GM21723 (cell line): ENCODE measurements around the gene CCDC8.
"Not testable (repeated sequence)": the region's sequence is repeated elsewhere in the genome, so short reads cannot be mapped to it uniquely, and the experiment has no call there.

ENCODE experiments used
- ATAC-seq: cut with Tn5 transposase; IDR thresholded peaks from one replicate; pipeline ENCODE4 v1.9.1; 2021; ENCODE audit warnings: mild to moderate bottlenecking, moderate library complexity; ENCODE audit not compliant: unreplicated experiment

Gene CCDC8

DNA sequence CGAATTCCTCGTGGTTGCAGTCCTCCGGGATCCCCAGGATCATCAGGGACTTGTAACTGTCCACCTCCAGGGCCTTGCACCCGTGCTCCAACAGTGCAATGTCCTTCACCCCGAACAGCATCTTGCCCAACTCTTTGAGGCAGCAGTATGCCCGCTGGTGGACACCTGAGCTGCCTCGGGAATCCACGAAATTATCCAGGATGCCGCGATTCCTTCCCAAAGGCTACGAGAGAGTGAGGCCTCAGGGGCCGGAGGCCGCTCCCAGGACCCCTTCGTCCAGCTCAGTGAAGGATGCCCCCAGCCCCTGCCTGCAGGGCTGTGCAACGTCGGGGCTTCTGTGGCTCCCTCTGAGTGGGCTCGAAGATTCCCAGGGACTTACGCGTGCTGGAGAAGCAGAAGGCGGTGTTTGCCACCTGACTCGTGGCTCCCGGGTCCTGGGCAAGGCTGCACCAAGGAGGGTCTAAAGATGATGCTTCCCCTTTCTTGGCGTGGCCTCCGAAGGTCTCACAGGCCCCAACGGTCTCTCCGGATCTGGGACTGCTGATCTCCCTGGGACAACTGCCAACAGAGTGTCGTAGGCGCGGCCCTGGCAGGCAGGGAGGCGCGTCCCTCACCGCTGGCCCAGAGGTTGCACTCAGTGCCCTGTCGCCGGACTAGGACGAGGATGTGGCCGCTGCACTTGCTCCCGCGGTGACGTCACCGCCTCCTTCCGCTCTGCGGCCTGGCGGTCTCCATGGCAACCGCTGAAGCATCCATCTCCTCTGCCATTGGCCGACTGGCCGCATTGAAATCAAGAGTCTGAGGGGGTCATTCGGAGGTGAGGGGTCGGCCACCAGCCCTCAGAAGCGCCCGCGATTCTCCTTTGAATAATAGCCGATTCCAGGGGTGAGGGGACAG is 15.1 kb upstream of the CCDC8 start, which contains the start of gene PNMA8C:
Gene PNMA8C (minus strand): TSS at position 698 of the 897 bp plus-strand sequence. CDS start 577 bp downstream, at position 121.
- ATAC-seq, result no peak

DNA sequence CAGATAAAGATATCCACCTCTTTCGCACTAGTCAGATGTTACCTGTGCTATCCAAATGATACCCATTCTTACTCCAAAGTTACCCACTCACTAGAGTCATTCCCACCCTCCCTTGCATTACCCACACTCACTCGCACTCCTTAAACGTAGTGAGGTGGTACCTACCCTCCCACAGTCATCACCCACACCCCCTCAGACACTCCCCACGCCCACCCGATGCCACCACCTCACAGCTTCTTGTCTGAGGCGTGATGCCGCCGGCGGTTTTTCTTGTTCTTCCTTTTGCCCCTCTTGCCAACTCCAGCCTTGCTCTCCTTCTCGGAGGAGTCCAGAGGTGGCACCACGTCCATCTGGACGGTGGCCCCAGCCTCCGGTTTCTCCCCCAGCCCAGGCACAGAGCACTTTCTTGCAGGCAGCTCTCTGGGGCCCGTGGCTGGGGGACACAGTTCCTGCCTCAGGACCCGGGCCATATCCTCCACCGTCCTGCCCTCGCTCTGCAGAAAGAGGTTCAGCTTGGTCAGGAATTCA is 14.2 kb upstream of the CCDC8 start:
- no peak for ATAC-seq

DNA sequence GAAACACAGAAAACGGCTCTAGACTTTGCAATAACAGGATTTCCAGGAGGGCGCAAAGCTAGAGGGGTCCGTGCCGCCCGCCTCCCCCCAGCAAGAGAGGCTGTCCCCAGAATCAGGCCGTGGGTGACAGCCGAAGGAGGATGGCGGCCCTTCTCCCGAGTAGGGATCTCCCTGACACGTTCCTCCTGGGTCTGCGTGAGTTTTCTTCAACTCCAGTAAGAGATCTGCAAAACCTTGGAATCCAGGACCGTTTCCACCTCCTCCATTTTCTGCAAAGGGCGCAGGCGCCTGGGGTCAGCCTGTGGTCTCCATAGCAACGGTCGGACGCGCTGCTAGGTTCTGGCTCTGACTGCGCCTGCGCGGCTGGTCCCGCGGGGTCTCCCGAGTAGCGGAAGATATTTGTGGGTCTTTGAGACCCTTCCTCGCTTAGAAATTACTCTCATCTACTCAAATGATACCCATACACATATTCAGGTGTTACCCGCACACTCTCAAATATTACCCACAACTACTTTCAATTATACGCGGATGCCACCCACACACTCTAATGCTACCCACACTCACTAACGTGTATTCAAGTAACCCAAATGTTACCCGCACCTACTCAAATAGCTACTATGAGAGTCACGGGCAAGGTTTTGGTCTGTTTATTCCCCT is 13.3 kb upstream of the CCDC8 start:
- no peak for ATAC-seq

DNA sequence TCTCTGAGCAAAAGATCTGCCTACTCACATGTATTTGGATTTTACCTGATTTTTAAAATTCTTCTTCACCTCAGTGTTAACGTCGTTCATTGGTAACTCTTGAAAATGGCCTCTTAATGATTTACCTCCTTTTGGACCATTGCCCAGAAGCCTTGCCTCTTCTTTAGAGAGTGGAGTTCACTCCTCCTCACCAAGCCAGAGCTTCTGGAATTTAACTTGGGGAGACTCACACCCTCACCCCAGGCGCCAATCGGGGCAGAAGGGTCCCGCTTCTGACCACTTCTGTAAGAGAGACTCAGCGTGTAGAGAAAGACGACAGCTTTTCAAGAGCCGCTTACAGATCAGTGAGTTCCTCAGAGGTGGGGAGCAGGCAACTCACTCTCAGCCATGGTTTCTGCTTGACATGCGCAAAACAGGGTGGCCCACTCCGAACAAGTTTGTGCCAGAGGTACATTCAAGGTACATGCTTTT is 12.7 kb upstream of the CCDC8 start:
- ATAC-seq, result no peak

DNA sequence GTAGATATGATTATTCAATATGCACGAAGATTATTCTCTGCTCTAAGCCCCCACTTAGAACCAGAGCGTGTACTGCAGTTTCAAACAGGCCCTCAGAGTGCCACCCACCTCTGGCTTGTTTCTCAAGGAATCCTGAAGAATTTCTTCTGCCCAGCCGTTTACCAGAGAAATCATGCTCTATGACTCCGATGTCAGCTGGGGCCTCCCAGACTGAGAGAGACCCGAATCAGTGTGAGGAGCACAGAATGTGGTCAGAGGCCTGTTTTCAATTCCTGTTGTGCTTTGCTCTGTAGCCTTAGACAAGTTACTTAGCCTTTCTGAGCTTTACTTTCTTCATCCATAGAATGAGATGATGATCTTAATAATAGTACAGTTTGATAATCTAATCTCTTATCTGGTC is 9.8 kb upstream of the CCDC8 start:
- ATAC-seq, result no peak

DNA sequence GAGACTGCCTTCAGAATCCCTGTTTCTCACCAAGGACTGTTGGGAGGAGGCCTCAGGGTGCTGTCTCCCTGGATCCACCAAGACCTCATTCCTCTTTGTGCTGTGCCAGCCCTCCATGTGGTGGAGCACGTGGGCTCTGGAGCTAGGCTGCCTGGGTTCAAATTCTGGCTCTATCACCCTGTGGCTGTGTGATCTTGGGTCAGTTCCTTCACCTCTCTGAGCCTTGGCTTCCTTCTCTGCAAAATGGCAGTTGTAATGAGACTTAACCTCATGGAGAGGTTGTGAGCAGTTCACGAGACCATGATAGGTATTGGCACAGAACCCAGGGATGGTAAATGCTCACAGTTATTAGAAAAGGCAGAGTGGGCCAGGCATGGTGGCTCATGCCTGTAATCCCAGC is 9.0 kb upstream of the CCDC8 start:
- ATAC-seq, result no peak

DNA sequence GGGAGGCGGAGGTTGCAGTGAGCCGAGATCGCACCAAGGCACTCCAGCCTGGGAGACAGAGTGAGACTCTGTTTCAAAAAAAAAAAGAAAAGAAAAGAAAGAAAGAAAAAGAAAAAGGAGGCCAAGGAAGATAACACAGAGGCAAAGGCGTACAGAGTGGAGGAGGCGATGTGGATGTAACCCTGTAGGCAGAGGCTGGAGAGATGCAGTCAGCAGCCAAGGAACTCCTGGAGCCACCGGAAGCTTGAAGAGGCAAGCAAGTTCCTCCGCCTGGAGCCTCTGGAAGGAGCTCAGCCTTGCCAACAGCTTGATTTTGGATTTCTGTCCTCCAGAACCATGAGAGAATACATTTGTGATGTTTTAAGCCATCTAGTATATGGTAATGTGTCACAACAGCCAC is 6.7 kb upstream of the CCDC8 start:
- no peak for ATAC-seq

DNA sequence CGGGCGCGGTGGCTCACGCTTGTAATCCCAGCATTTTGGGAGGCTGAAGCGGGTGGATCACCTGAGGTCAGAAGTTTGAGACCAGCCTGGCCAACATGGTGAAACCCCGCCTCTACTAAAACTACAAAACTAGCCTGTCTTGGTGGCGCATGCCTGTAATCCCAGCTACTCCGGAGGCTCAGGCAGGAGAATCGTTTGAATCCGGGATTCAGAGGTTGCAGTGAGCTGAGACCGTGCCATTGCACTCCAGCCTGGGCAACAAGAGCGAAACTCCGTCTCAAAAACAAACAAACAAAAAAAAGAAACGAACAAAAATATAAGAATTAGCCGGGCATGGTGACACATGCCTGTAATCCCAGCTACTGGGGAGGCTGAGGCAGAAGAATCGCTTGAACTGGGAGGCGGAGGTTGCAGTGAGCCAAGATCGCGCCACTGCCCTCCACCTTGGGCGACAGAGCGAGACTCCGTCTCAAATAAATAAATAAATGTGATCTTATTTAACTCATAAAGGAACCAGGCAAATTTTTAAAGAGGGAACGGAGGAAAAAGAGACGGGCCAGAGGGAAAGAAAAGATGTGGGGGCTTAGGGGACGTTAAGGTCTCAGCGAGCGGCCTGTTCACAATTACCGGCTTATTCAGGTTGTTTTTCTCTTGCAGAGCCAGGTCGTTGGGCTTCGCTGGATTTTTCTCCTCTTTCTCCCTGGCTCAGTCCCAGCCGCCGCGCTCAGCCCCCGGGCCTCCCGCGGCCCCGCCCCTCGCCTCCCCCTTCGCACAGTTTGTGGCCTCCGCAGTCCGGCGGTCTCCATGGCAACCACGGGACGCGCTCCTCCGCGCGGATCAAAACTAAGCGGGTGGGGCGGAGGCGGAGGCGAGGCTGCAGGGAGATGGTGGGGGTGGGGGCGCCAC is 2.7 kb upstream of the CCDC8 start:
- ATAC-seq, result not testable (repeated sequence)

DNA sequence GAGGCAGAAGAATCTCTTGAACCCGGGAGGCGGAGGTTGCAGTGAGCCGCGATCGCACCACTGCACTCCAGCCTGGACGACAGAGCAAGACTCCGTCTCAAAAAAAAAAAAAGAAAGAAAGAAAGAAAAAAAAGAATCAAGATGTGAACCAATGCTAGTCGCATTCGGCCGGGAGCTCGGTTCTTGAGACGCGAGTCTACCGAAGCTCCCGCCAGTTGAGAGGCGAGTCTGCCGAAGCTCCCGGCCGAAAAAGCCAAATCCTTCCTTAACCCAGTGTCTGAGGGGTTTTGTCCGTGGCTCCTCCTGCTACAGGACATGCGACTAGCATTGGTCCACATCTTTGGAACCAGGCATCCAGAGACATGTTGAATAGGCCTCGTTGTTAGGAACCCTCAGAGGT is 1.5 kb upstream of the CCDC8 start:
- ATAC-seq, result not testable (repeated sequence)

DNA sequence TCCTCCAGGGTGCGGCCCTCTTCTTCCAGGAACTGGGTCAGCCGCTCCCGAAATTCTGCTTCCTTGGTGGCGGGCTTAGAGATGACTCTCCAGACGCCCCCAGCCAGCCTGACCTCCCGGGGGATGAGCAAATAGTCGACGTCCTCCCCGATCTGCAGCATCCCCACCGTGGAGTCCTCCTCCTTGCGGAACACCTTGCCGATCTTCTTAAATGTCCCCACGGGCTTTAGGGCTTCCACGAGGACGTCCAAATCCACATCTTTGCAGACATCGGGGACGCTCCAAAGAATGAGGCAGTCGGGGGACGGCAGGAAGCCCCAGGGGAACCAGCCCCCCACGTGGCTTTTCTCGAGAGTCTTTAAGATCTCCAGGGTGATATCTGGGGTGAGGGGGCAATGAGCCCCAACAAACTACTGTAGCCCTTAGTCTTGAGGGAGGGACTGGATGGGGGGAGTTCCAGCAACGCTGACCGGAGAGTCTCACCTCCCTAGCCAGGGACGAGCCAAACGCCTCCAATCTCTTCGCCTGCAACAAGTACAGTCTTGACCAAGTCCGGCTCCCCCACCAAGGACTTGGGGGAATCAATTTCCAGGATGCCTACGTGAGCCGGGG is 608 bp downstream of the CCDC8 start:
- no peak for ATAC-seq

DNA sequence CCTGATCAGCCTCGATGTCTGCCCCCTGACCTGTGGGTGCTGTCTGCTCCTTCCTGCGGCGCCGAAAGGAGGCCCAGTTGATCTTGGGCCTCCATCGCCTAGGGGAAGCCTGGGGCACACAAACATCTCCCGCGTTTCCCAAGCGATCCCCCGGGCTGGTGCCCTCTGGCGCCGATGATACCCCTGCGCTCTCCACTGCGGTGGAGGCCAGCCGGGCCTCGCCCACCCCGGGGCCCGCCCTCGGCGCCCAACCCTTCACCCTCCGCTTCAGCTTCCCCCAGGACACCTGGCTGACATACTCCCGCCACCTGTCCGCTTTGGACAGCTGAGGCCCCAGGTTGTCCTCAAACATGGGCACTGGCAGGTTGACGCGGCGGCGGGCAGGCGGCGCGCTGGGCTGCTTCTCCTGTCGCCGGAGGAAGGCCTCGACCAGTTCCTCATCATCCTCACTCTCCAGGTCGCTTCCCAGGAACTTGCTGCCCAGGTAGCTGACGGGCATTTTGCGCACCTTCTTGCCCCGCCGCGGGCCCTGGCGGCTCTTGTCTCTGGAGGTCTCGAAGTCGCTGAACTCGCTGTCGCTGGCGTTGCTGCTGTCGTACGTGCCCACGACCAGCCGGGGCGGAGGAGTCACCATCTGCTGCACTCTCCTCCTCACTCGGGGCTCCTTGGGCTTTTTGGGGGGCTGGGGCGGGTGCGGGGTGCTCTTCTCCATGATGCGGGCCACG is 1.3 kb downstream of the CCDC8 start:
- no peak for ATAC-seq

DNA sequence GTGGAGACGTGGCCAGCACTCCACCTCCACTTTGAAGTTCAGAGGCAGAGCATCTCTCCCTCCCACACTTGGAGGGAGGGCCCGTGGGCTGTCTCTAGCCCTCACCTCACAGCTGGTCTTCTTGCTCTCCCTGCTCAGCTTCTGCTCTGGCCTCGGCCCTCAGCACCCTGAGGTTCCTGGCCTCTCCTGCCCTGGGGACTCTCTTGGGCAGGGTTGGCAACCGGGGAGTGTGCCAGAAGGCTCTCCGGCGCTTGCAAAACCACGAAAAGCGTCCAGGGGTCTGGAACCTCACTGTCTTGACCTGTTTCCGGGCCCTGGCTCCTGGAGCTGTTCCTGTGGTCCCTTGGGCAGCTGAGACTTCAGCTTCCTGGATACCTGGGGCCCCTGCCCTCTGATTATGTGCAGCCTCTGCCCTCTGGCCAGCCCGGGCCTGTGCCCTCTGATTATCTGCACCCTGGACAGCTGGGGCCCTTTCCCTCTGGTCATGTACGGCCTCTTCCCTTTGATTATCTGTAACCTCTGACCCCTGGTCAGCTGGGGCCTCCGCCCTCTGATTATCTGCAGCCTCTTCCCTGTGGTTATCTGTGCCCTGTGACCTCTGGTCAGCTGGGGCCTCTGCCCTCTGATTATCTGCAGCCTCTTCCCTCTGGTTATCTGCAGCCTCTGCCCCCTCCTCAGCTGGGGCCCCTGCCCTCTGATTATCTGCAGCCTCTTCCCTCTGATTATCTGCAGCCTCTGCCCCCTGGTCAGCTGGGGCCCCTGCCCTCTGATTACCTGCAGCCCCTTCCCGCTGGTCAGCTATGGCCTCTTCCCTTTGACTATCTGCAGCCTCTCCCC is 2.1 kb downstream of the CCDC8 start:
- ATAC-seq, result no peak

DNA sequence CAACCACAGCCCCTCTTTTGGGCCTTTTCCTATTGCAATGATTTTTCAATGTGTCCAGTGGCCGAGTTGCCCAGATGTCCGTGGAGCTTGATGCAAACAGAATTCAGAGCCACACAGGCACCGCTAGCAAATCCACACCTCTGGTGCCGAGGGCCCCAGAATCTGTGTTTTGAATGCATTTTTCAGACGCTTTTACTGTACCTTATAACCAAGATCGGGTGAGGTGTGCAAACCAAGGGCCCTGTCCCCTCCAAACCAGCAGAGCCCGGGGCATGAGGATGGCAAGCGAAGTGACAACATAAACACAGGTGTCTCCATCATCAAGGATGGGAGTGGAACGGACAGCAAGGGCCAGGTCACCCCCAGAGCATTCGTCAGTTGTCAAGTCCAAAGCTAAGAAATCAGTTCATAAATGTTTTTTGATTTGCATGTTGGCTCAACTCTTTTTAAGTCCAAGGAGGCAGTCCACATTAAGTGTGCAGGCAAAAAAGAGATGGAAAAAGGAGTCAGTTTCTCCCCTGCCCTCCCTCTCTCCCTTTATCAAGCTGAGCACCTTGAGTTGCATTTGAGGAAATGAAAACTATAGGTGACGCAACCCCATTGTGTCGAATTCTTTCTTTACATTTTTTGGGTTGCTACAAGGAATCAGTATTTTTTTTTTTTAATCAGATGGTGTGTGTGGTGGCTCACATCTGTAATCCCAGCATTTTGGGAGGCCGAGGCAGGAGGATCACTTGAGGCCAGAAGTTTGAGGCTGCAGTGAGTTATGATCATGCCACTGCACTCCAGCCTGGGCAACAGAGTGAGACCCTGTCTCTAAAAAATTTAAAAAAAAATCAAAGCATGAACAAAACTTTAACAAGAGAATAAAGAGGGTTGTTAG is 2.9 kb downstream of the CCDC8 start:
- no peak for ATAC-seq

DNA sequence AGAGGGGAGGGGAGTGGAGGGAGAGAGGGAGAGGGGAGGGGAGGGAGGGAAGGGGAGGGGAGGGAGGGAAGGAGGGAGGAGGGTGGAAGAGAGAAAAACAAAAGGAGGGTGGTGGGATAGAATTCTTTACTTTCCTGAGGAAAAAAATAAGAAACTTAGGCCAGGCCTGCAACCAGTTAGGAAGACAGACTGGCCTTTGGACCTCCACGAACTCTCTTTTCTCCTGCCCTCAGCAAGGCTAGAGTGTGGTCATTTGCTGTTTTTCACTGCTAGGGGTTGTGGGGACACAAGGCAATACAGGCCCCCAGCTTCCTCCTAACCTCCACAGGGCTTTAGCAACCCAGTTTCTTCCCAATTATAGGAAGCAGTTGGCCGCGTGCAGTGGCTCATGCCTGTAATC is 4.2 kb downstream of the CCDC8 start:
- ATAC-seq, result no peak

DNA sequence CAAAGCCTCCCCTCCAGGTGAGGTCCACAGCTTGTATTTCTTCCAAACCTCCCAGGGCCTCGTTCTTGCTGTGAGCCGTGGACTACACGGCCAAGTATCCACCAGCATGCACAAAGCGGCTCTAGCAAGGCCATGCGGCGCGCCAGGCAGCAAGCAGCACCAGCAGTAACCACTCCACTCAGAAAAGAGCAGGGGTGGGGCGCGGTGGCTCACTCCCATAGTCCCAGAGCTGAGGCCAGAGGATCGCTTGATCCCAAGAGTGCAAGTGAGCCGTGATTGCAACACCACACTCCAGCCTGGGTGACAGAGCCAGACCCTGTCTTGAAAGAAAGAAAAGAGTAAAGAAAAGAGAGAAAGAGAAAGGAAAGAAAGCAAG is 4.7 kb downstream of the CCDC8 start:
- ATAC-seq, result no peak

DNA sequence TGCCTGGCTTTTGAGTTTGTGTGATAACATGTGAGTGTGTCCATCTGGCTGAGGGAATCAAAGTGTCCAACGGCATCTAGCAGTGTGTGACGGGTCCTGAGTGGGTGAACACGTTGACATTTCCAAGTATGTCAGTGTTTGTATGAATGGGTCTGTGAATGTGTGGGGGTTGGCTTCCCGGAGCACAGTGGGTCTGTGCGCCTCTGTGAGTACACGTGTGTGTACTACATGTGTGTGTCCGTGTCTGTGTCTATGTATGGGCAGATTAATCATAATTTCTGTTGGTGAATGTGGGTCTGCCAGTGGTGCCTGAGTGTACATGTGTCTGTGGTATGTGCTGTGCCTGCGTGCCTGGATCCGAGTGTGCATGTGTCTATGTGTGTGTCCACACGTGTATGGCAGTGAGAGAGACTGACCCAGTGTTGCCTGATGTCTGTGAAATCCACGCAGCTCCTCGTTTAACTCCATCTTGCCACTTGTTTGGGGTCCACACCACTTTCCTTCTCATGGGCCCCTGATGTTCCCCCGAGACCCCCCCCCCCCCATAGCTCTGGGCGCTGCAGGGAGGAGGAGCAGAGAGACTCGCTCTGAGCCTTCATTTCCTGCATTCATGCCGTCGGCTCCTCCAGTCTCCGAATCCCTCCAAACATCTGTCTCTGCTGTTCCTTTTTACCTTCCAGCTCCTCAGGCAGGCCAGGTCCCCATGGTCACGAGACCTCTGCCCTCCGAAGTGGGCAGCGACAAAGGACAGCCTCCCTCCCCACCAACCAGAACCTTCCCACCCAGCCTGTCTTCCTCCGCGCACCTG is 5.3 kb downstream of the CCDC8 start:
- ATAC-seq, result no peak

DNA sequence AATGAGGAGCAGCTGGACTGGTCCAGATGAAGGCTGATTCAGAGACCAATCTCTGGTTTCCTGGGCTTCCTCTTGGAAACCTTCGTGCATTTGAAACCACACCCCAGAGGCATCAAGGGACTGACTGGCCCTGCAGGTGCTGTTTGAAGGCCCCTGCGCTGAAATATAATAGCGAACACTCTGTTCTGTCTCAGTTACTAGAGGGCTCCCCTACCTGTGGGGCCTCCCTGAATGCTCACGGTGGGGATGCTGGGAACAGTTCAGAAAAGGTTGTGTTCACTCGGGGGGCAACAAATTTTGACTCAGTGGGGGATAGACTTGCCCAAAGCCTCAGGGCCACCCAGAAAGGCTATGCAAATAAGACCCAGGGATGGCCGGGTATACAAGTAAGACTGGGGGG is 6.4 kb downstream of the CCDC8 start:
- ATAC-seq, result no peak
